MM.1S (cell line): Measurements from ENCODE around the gene UBQLNL.

Source experiments
- CTCF ChIP-seq: fragments of 300-600 bp; sonication (generic); IDR thresholded peaks from 2 replicates; pipeline ENCODE4 v1.5.1; 2016; ENCODE audit warnings: antibody characterized with exemption, low read length, mixed read lengths
- EZH2 ChIP-seq: fragments of 300-600 bp; sonication (generic); optimal IDR thresholded peaks from 2 replicates; pipeline ENCODE3; 2017; ENCODE audit warnings: low read depth, mild to moderate bottlenecking, antibody characterized with exemption, low read length, mixed read lengths

GRCh38 chr11:5516599-5516998 lies at the start of gene UBQLNL:
- TF ChIP-seq CTCF: no peak
- no peak for TF ChIP-seq EZH2
